Caki2 (cell line): ENCODE results near the gene DUSP3. TPM values are rescaled to one million over a fixed set of nuclear protein-coding genes. Genes with fewer than 3 reads are reported as not detected.

ENCODE experiments used
- DNase-seq: peaks from one replicate; pipeline ENCODE4 v3.0.0-alpha.2; 2015; ENCODE audit warnings: low read depth
- in situ Hi-C: cut with HindIII; loops from 2 replicates; pipeline ENCODE4 v1.10.0; 2016; ENCODE audit warnings: low sequenced_read_pairs, low pct_unique_long_range_greater_than_20kb, mixed read lengths
- total RNA-seq: library from RNA; depleted of rRNA; stranded (reverse); fragments of >200 nt; shearing (Covaris generic); gene quantifications from 2 replicates; pipeline ENCODE4 v1.2.3, GENCODE V29; 2014; ENCODE audit warnings: low replicate concordance

Gene DUSP3
- total RNA-seq, 1 experiment from 2014 or later: 48.7 TPM

DNA sequence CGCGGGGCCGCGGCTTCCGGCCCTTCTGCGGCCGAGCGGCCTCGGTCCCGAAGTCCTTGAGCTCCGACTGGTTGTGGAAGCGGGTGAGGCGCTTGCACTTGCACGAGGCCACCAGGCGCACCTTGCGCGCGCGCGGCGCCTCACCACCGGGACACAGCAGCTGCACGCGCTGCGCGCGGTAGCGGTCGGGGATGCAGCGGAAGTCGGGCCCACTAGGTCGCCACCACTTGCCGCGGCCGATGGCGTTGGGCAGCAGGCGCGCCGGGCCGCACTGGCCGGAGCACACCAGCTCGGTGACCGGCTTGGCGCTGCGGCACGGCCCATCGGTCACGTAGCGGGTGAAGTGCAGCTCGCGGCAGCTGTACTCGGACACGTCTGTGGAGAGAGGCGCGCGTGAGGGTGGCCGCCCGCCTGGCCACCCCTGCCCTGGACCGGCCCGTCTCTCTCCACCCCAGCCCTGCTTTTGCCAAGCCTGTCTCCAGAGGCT lies 23.3 kb downstream of the DUSP3 start:
- DNase-seq: no peak
- in situ Hi-C loops: loop anchor here (10.0 kb wide), 1 partner anchor 51 kb away; no protein-coding TSS in a partner anchor

- in situ Hi-C loops: loop anchor here (10.0 kb wide), 1 partner anchor 50 kb away; no protein-coding TSS in a partner anchor
- DNase-seq: no peak
Observed at GRCh38 chr17:43754947-43755346, 23.8 kb downstream of the DUSP3 start.

GRCh38 chr17:43753493-43754129 lies 25.2 kb downstream of the DUSP3 start:
- DNase-seq: no peak
- in situ Hi-C loops: loop anchor here (10.0 kb wide), 1 partner anchor 49 kb away; no protein-coding TSS in a partner anchor

DNA sequence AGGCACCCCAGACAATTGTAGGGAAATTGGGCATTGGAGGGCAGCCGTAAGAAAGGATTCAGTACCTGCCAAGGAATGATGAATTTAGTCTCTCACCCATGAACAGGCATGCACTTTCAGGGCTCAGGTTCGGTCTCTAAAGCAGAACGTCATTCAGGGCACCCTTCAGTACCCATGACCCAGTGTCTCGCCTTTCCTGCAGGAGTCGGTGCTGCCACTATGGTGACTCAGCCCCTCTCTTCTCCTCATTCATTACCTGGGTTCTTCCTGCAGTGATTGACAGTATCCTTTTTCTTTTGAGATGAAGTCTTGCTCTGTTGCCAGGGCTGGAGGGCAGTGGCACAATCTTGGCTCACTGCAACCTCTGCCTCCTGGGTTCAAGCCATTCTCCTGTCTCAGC lies 28.6 kb downstream of the DUSP3 start:
- in situ Hi-C loops: loop anchor here (10.0 kb wide), 1 partner anchor 45 kb away; no protein-coding TSS in a partner anchor
- DNase-seq: no peak

- DNase-seq: no peak
- in situ Hi-C loops: no loop called here
Observed at GRCh38 chr17:43745541-43745940, 33.2 kb downstream of the DUSP3 start.

GRCh38 chr17:43741636-43742035 lies 37.1 kb downstream of the DUSP3 start:
- DNase-seq: no peak
- in situ Hi-C loops: no loop called here

- in situ Hi-C loops: no loop called here
- no peak for DNase-seq
Observed at GRCh38 chr17:43740541-43740940, 38.2 kb downstream of the DUSP3 start.

GRCh38 chr17:43737722-43738121 lies 41.1 kb downstream of the DUSP3 start:
- in situ Hi-C loops: no loop called here
- DNase-seq: no peak

DNA sequence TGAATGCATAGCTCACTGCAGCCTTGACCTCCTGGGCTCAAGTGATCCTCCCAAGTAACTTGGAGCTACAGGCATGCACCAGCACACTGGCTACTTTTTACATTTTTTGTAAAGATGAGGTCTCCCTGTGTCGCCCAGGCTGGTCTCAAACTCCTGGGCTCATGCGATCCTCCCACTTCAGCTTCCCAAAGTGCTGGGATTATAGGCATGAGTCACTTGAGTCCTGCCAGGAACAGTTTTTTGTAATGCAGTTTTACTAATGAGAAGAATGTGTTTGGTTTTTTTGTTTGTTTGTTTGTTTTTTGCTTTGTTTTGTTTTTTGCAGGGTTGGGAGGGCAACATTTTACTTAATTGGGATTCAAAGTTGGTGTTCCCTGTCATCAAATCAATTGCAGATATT lies 42.4 kb downstream of the DUSP3 start:
- DNase-seq: no peak
- in situ Hi-C loops: no loop called here

GRCh38 chr17:43734376-43734775 lies 44.4 kb downstream of the DUSP3 start:
- DNase-seq: no peak

DNA sequence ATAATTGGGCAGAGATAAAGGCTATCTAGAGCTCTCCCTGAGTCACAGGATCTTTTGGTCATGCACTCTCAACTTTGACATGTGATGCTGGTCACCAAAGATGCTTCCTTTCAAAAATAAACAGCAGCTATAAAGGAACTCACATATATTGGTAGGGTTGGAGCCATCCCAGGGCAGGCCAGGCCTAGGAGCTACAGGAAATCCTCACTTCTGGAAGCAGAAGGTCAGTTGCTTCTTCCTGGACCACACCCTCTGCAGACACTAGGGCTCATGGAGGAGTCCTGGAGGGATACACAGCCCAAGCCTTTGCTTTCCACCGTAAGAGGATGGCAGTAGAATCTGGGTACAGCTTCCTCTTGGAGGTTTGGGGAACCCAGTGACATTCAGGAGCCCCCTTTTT lies 44.8 kb downstream of the DUSP3 start:
- in situ Hi-C loops: no loop called here
- DNase-seq: no peak

More at GRCh38 chr17:43734376-43734775, 44.4 kb downstream of the DUSP3 start:
- in situ Hi-C loops: no loop called here

- peak; percentile 61 for DNase-seq
- in situ Hi-C loops: no loop called here
Observed at GRCh38 chr17:43732958-43733357, 45.8 kb downstream of the DUSP3 start.

GRCh38 chr17:43728081-43728480 lies 50.7 kb downstream of the DUSP3 start:
- DNase-seq: no peak

DNA sequence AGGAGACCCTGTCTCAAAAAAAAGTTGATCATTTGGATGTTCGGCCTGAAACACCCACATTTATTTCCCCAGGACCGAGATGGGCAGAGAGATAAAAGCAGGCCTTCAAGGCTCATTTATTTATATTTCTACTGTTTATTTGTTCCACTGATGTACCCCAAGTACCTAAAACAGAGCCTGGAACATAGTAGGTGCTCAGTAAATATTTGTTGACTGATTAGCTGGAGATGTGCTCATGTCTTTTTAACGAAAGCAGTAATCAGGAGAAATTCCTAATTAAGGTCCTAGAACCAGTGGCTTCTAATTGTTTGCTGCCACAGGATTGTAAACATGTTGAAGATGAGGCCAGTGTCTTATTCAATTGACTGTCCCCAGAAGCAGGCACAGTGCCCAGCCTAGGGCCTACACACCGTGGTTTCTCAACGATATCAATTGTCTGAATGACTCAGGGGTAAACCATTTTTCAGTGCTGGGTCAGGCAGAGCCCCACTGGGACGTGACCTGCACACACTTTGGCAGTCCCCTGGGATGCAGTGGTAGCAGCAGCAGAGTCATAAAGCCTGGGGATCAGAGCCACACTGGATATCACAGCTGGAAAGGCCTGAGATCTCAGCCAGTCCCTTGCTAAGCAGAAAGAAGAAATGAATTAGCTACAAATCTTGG lies 54.9 kb downstream of the DUSP3 start:
- in situ Hi-C loops: no loop called here
- peak; percentile 69 for DNase-seq

More at GRCh38 chr17:43728081-43728480, 50.7 kb downstream of the DUSP3 start:
- in situ Hi-C loops: no loop called here

GRCh38 chr17:43722870-43723665 lies 55.7 kb downstream of the DUSP3 start:
- DNase-seq: peak; percentile 77
- in situ Hi-C loops: no loop called here

- in situ Hi-C loops: no loop called here
- DNase-seq: peak; percentile 9
Observed at GRCh38 chr17:43722269-43722619, 56.5 kb downstream of the DUSP3 start.

DNA sequence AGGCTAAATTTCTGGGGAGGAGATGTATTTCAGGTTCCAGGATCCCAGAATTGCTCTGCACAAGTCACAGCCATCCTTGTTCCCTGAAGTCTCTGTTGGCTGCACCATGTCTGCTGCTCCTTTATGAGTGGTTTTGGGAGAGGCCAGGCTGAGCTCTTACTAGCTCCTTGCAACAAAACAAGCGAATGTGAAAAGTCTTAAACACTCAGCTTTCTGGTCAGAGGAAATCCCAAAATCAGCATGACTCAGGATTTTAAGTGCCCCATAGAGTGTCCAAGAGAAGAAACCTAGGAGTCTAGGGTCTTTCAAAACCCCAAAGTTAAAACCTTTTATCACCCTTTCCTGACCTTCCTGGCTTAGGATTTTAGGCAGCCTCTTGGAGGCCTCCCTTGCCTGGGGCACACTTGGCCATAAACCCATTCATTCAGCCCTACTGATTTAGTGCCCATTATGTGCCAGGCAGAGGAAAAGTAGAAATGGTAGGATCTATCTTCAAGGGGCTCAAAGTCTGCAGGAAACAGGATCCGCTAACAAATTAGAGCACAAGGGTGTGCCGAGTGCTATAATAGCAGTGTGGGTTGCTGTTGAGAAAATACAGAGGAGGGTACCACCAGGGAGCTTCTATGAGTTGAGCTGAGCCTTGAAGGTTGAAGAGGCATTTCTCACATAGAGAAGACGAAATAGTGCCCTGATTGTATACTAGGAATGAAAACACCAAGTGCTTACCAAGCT lies 57.1 kb downstream of the DUSP3 start:
- in situ Hi-C loops: no loop called here
- peak; percentile 44 for DNase-seq

DNA sequence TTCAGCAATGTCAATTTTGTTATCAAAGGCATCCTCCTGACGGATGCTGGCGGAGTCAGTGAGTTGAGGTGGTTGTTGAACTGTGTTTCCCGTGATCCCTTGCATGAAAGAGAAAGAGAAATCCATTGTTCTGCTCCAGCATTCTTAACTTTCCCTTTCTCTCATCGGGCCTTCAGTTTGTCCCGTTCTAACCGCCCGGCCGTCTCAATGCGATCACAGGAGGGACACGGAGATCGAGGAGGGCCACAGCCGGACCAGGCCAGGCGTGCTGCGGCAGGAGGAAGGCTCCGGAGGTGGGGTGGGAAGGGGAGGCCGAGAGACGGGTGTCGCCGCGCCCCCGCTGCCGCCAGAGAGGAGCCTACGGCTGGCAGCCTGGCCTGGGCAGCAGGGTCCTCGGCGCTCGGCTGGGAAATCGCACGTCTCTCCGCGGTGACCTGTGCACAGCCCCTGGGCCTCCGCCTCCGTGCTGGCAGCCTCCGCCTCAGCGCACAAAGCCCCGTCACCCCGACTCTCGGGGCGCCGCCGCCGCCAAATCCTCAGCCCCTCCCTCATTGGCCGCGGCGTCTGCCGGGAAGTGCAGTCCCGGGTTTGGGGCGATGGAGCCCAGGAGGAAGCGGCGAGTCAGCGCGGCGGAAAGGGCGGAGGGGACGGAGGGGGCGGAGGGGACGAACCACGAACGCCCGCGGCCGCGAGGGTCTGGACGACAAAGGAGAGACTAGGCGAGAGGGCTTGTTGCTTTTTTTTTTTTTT lies 58.3 kb downstream of the DUSP3 start:
- no peak for DNase-seq
- in situ Hi-C loops: no loop called here
